Measurements from ENCODE around the gene EML1.

GRCh38 chr14:99831303-99831702 is 38.1 kb downstream of the EML1 start:
- TF ChIP-seq POLR2A (IDR thresholded peaks at IDR 0.05) (no peak), CTCF (IDR thresholded peaks at IDR 0.05) (no peak)
